ENCODE results near the gene ARHGAP26. TPM values are rescaled to one million over a fixed set of nuclear protein-coding genes. Genes with fewer than 3 reads are reported as not detected.
A peak's percentile ranks its signal among the peaks of the same experiment; 100 is the strongest.

The ARHGAP26 gene
- total RNA-seq, 1 experiment from 2014 or later, result 39.8 TPM

- H3K4me2 ChIP-seq (ENCODE audit: low read depth, low read length, poor library complexity, severe bottlenecking), result peak overlapping the region; percentile 18
- no peak overlapping the region for H3K4me3 ChIP-seq (ENCODE audit: low read length)
- no peaks in the 10 kb centered on the region for H3K9me2 ChIP-seq (replicated peaks; ENCODE audit: insufficient read depth, low read length)
- no peaks in the 10 kb centered on the region for H3K79me2 ChIP-seq (ENCODE audit: low read length)
- DNase-seq, result peak; percentile 95
- no peaks in the 10 kb centered on the region for H3K9me3 ChIP-seq (ENCODE audit: low read length)
- H3K9ac ChIP-seq (ENCODE audit: low read length), result peak overlapping the region; percentile 38
- no peaks in the 10 kb centered on the region for H3K36me3 ChIP-seq (ENCODE audit: insufficient read depth, low read length)
- H3K4me1 ChIP-seq (ENCODE audit: low read length), result peaks cover 72% of the 10 kb centered on the region
- peak overlapping the region; percentile 4 for H2AFZ ChIP-seq (ENCODE audit: low read length)
- H3K27me3 ChIP-seq (ENCODE audit: low read length), result no peaks in the 10 kb centered on the region
- H4K20me1 ChIP-seq (ENCODE audit: insufficient read depth, low read depth, low read length), result no peaks in the 10 kb centered on the region
- H3K27ac ChIP-seq (ENCODE audit: low read length), result peak overlapping the region; percentile 88
Observed at GRCh38 chr5:143016777-143017516, 246.8 kb downstream of the ARHGAP26 start.

- H3K27ac ChIP-seq (ENCODE audit: low read length), result peak overlapping the region; percentile 88
- no peaks in the 10 kb centered on the region for H3K79me2 ChIP-seq (ENCODE audit: low read length)
- no peak overlapping the region for H2AFZ ChIP-seq (ENCODE audit: low read length)
- no peaks in the 10 kb centered on the region for H3K9me3 ChIP-seq (ENCODE audit: low read length)
- H3K4me1 ChIP-seq (ENCODE audit: low read length), result peaks cover 76% of the 10 kb centered on the region
- no peaks in the 10 kb centered on the region for H3K27me3 ChIP-seq (ENCODE audit: low read length)
- H3K9ac ChIP-seq (ENCODE audit: low read length), result no peak overlapping the region
- H3K4me2 ChIP-seq (ENCODE audit: low read depth, low read length, poor library complexity, severe bottlenecking), result peak overlapping the region; percentile 18
- H4K20me1 ChIP-seq (ENCODE audit: insufficient read depth, low read depth, low read length), result no peaks in the 10 kb centered on the region
- no peaks in the 10 kb centered on the region for H3K9me2 ChIP-seq (replicated peaks; ENCODE audit: insufficient read depth, low read length)
- no peaks in the 10 kb centered on the region for H3K36me3 ChIP-seq (ENCODE audit: insufficient read depth, low read length)
- H3K4me3 ChIP-seq (ENCODE audit: low read length), result no peak overlapping the region
- DNase-seq, result peak; percentile 39
Observed at GRCh38 chr5:143017541-143017940, 247.4 kb downstream of the ARHGAP26 start.

- Histone ChIP-seq H3K79me2 (ENCODE audit: low read length) (no peaks in the 10 kb centered on the region), H3K27me3 (ENCODE audit: low read length) (no peaks in the 10 kb centered on the region), H3K9ac (ENCODE audit: low read length) (no peak overlapping the region), H3K4me2 (ENCODE audit: low read depth, low read length, poor library complexity, severe bottlenecking) (no peak overlapping the region), H4K20me1 (ENCODE audit: insufficient read depth, low read depth, low read length) (no peaks in the 10 kb centered on the region), H3K9me3 (ENCODE audit: low read length) (no peaks in the 10 kb centered on the region), H2AFZ (ENCODE audit: low read length) (peak overlapping the region; percentile 8; the same call in 1 of the 2 replicates), H3K9me2 (replicated peaks; ENCODE audit: insufficient read depth, low read length) (no peaks in the 10 kb centered on the region), H3K4me3 (ENCODE audit: low read length) (no peak overlapping the region), H3K36me3 (ENCODE audit: insufficient read depth, low read length) (no peaks in the 10 kb centered on the region), H3K27ac (ENCODE audit: low read length) (peak overlapping the region; percentile 88), H3K4me1 (ENCODE audit: low read length) (peaks cover 81% of the 10 kb centered on the region)
- DNase-seq, result peak; percentile 58
Observed at GRCh38 chr5:143017992-143018391, 247.8 kb downstream of the ARHGAP26 start.

GRCh38 chr5:143019157-143019556 is 249.0 kb downstream of the ARHGAP26 start:
- Histone ChIP-seq H3K36me3 (ENCODE audit: insufficient read depth, low read length) (no peaks in the 10 kb centered on the region), H3K27ac (ENCODE audit: low read length) (peak overlapping the region; percentile 88), H3K9me3 (ENCODE audit: low read length) (no peaks in the 10 kb centered on the region), H3K79me2 (ENCODE audit: low read length) (no peaks in the 10 kb centered on the region), H3K4me3 (ENCODE audit: low read length) (no peak overlapping the region), H3K4me2 (ENCODE audit: low read depth, low read length, poor library complexity, severe bottlenecking) (peak overlapping the region; percentile 42), H3K9ac (ENCODE audit: low read length) (peak overlapping the region; percentile 40), H3K9me2 (replicated peaks; ENCODE audit: insufficient read depth, low read length) (no peaks in the 10 kb centered on the region), H3K4me1 (ENCODE audit: low read length) (peaks cover 87% of the 10 kb centered on the region), H3K27me3 (ENCODE audit: low read length) (no peaks in the 10 kb centered on the region), H2AFZ (ENCODE audit: low read length) (peak overlapping the region; percentile 31), H4K20me1 (ENCODE audit: insufficient read depth, low read depth, low read length) (no peaks in the 10 kb centered on the region)
- peak; percentile 68 for DNase-seq

- Histone ChIP-seq H3K27ac (ENCODE audit: low read length) (peak overlapping the region; percentile 88), H3K36me3 (ENCODE audit: insufficient read depth, low read length) (no peaks in the 10 kb centered on the region), H3K9me3 (ENCODE audit: low read length) (no peaks in the 10 kb centered on the region), H3K9me2 (replicated peaks; ENCODE audit: insufficient read depth, low read length) (no peaks in the 10 kb centered on the region), H3K9ac (ENCODE audit: low read length) (peak overlapping the region; percentile 40), H3K27me3 (ENCODE audit: low read length) (no peaks in the 10 kb centered on the region), H4K20me1 (ENCODE audit: insufficient read depth, low read depth, low read length) (no peaks in the 10 kb centered on the region), H3K79me2 (ENCODE audit: low read length) (no peaks in the 10 kb centered on the region), H2AFZ (ENCODE audit: low read length) (peak overlapping the region; percentile 34; the same call in 1 of the 2 replicates), H3K4me3 (ENCODE audit: low read length) (peak overlapping the region; percentile 28; the same call in 1 of the 2 replicates), H3K4me1 (ENCODE audit: low read length) (peaks cover 90% of the 10 kb centered on the region), H3K4me2 (ENCODE audit: low read depth, low read length, poor library complexity, severe bottlenecking) (peak overlapping the region; percentile 42)
- DNase-seq, result peak; percentile 70
Observed at GRCh38 chr5:143019614-143020515, 249.7 kb downstream of the ARHGAP26 start.

GRCh38 chr5:143021595-143021994 is 251.4 kb downstream of the ARHGAP26 start:
- Histone ChIP-seq H3K27me3 (ENCODE audit: low read length) (no peaks in the 10 kb centered on the region), H3K9ac (ENCODE audit: low read length) (no peak overlapping the region), H3K9me3 (ENCODE audit: low read length) (no peaks in the 10 kb centered on the region), H3K36me3 (ENCODE audit: insufficient read depth, low read length) (no peaks in the 10 kb centered on the region), H3K27ac (ENCODE audit: low read length) (peak overlapping the region; percentile 88), H3K9me2 (replicated peaks; ENCODE audit: insufficient read depth, low read length) (no peaks in the 10 kb centered on the region), H3K79me2 (ENCODE audit: low read length) (no peaks in the 10 kb centered on the region), H4K20me1 (ENCODE audit: insufficient read depth, low read depth, low read length) (no peaks in the 10 kb centered on the region), H3K4me1 (ENCODE audit: low read length) (peaks cover 96% of the 10 kb centered on the region), H3K4me2 (ENCODE audit: low read depth, low read length, poor library complexity, severe bottlenecking) (no peak overlapping the region), H3K4me3 (ENCODE audit: low read length) (no peak overlapping the region), H2AFZ (ENCODE audit: low read length) (no peak overlapping the region)
- no peak for DNase-seq

GRCh38 chr5:143023411-143024096 is 253.4 kb downstream of the ARHGAP26 start:
- H3K36me3 ChIP-seq (ENCODE audit: insufficient read depth, low read length), result no peaks in the 10 kb centered on the region
- H3K9me2 ChIP-seq (replicated peaks; ENCODE audit: insufficient read depth, low read length), result no peaks in the 10 kb centered on the region
- H3K79me2 ChIP-seq (ENCODE audit: low read length), result no peaks in the 10 kb centered on the region
- no peaks in the 10 kb centered on the region for H3K9me3 ChIP-seq (ENCODE audit: low read length)
- peaks cover 76% of the 10 kb centered on the region for H3K4me1 ChIP-seq (ENCODE audit: low read length)
- H3K4me2 ChIP-seq (ENCODE audit: low read depth, low read length, poor library complexity, severe bottlenecking), result peak overlapping the region; percentile 61
- H3K27ac ChIP-seq (ENCODE audit: low read length), result peak overlapping the region; percentile 85
- peak overlapping the region; percentile 65 for H3K9ac ChIP-seq (ENCODE audit: low read length)
- peak; percentile 65 for DNase-seq
- peak overlapping the region; percentile 11; the same call in 1 of the 2 replicates for H3K4me3 ChIP-seq (ENCODE audit: low read length)
- H2AFZ ChIP-seq (ENCODE audit: low read length), result peak overlapping the region; percentile 68
- no peaks in the 10 kb centered on the region for H3K27me3 ChIP-seq (ENCODE audit: low read length)
- no peaks in the 10 kb centered on the region for H4K20me1 ChIP-seq (ENCODE audit: insufficient read depth, low read depth, low read length)

All from Karpas-422 (cell line).